ENCODE data around the gene SET. TPM values are rescaled to one million over a fixed set of nuclear protein-coding genes. Genes with fewer than 3 reads are reported as not detected.
A peak's percentile ranks its signal among the peaks of the same experiment; 100 is the strongest.

The SET gene
- total and polyA plus RNA-seq, 2 of the 13 experiments (the other 11 are each of a cell fraction or from before 2014, with no cell fraction given), result 94.2 to 611 TPM

- TF ChIP-seq ZNF839 (CRISPR knock-in tag; IDR thresholded peaks at IDR 0.05; ENCODE audit: borderline replicate concordance) (no peak), HDAC6 (IDR thresholded peaks at IDR 0.05; ENCODE audit: low read depth, low read length) (no peak)
Measured at GRCh38 chr9:128677794-128678193, 11.2 kb upstream of the SET start (continued).

- peak overlapping the region; percentile 87 for H3K9ac ChIP-seq (ENCODE audit: insufficient read depth, low read depth, low read length)
- H3K27me3 ChIP-seq (ENCODE audit: control insufficient read depth in 1 of 2, insufficient read depth in 2 of 2, low read length in 2 of 2), result no peaks in the 10 kb centered on the region; a peak in 1 of 5 replicates
- H3K4me3 ChIP-seq (replicated peaks in 1 of 3; ENCODE audit: insufficient read depth in 1 of 3, low read depth in 2 of 3, low read length in 3 of 3), result peak overlapping the region; percentile 60 to 83 (median 67)
- DNase-seq (ENCODE audit: low spot score) (no peak), FAIRE-seq (no peak), ATAC-seq (peak; percentile 12; the same call in 1 of the 3 replicates)
- H3K36me3 ChIP-seq (replicated peaks in 1 of 2; ENCODE audit: control insufficient read depth in 1 of 2, insufficient read depth in 2 of 2, low read length in 2 of 2), result no peaks in the 10 kb centered on the region
- peak overlapping the region; percentile 95 for H3K4me2 ChIP-seq (ENCODE audit: low read depth, low read length)
- H3K27ac ChIP-seq (ENCODE audit: extremely low read length, insufficient read depth, low read length), result peak overlapping the region; percentile 73
- in situ Hi-C loops (cut with HindIII; ENCODE audit: extremely low pct_ligation_motif_present, low pct_unique_long_range_greater_than_20kb) (no loop called here), intact Hi-C loops (cut with micrococcal nuclease; ENCODE audit: unreplicated experiment) (no loop called here)
- H3K9me3 ChIP-seq (ENCODE audit: low read length), result no peaks in the 10 kb centered on the region
- 36% methylated on average over 9 of the region's 21 CpGs for WGBS (ENCODE audit: low lambda C conversion rate)
- ChIA-PET CTCF (ENCODE audit: low intra/inter-chr PET ratio, low total read pairs) (no interaction called here), POLR2A (interaction anchor here (0.7 to 5.0 kb wide), 15 partner anchors 9 to 786 kb away, joined by 3 to 33 read pairs (median 6); partner anchors contain the start of genes DYNC2I2, ENDOG, PKN3 and ZDHHC12)
- BruUV-seq (replicated peaks), result TSS peak; percentile 78
- H3K4me1 ChIP-seq (ENCODE audit: insufficient read depth, low read length), result peaks cover 53% of the 10 kb centered on the region
- H2AFZ ChIP-seq (ENCODE audit: low read length), result no peak overlapping the region
- H4K20me1 ChIP-seq (ENCODE audit: insufficient read depth, low read length), result no peaks in the 10 kb centered on the region
- H3K79me2 ChIP-seq (ENCODE audit: insufficient read depth, low read length), result peaks cover 7% of the 10 kb centered on the region
- no peak for TF ChIP-seq NCOA2 (CRISPR knock-in tag; IDR thresholded peaks at IDR 0.05)
- 0 out of 2 replicates have a peak, but pooled peaks have one; percentile 3 for TF ChIP-seq BRD4 (CRISPR knock-in tag; IDR thresholded peaks at IDR 0.05)
- peak; percentile 40; the same call in 1 of the 2 replicates for TF ChIP-seq ZNF281 (CRISPR knock-in tag; IDR thresholded peaks at IDR 0.05; ENCODE audit: borderline replicate concordance)
- TF ChIP-seq ETV5 (CRISPR knock-in tag; IDR thresholded peaks at IDR 0.05; ENCODE audit: borderline replicate concordance), result 0 out of 2 replicates have a peak, but pooled peaks have one; percentile 37
- 0 out of 2 replicates have a peak, but pooled peaks have one; percentile 5 for TF ChIP-seq SALL1 (CRISPR knock-in tag; IDR thresholded peaks at IDR 0.05)
- 0 out of 2 replicates have a peak, but pooled peaks have one; percentile 38 for TF ChIP-seq ZNF558 (CRISPR knock-in tag; IDR thresholded peaks at IDR 0.05; ENCODE audit: borderline replicate concordance)
- no peak for TF ChIP-seq GLI4 (CRISPR knock-in tag; IDR thresholded peaks at IDR 0.05; ENCODE audit: borderline replicate concordance)
- peak; percentile 36; the same call in 1 of the 2 replicates for TF ChIP-seq MYC (CRISPR knock-in tag; IDR thresholded peaks at IDR 0.05; ENCODE audit: borderline replicate concordance)
- TF ChIP-seq FOXO4 (CRISPR knock-in tag; conservative IDR thresholded peaks at IDR 0.05), result 0 out of 2 replicates have a peak, but pooled peaks have one; percentile 69
- TF ChIP-seq ZNF574 (CRISPR knock-in tag; IDR thresholded peaks at IDR 0.05), result 0 out of 2 replicates have a peak, but pooled peaks have one; percentile 11
- 0 out of 2 replicates have a peak, but pooled peaks have one; percentile 24 for TF ChIP-seq CEBPG (CRISPR knock-in tag; IDR thresholded peaks at IDR 0.05)
- no peak for TF ChIP-seq SRSF9 (IDR thresholded peaks at IDR 0.05; ENCODE audit: borderline replicate concordance, insufficient read depth, low read depth, low read length, poor library complexity, severe bottlenecking)
Measured at GRCh38 chr9:128683340-128684064, 5.5 kb upstream of the SET start.
